HL-60/S4 treated with retinoic acid at 250 ng/mL for 4 days and 3 days (cell line): ENCODE data around the gene ZNF385C.

Experiments used
- in situ Hi-C: fragments of 300-500 bp; cut with MboI; formaldehyde crosslinking; loops from 2 replicates; pipeline ENCODE4 v1.7.0; 2022; ENCODE audit warnings: low sequenced_read_pairs

Gene ZNF385C

GRCh38 chr17:42087042-42087701, 11.1 kb downstream of the ZNF385C start:
- in situ Hi-C loops, result no loop called here

- in situ Hi-C loops, result no loop called here
Measured at GRCh38 chr17:42081516-42082129, 16.6 kb downstream of the ZNF385C start.

- in situ Hi-C loops, result no loop called here
Measured at GRCh38 chr17:42079541-42079940, 18.7 kb downstream of the ZNF385C start.

GRCh38 chr17:42078396-42079043, 19.8 kb downstream of the ZNF385C start:
- in situ Hi-C loops, result no loop called here

- in situ Hi-C loops, result no loop called here
Measured at GRCh38 chr17:42077755-42078154, 20.5 kb downstream of the ZNF385C start.

- in situ Hi-C loops, result no loop called here
Measured at GRCh38 chr17:42076797-42077559, 21.3 kb downstream of the ZNF385C start.

DNA sequence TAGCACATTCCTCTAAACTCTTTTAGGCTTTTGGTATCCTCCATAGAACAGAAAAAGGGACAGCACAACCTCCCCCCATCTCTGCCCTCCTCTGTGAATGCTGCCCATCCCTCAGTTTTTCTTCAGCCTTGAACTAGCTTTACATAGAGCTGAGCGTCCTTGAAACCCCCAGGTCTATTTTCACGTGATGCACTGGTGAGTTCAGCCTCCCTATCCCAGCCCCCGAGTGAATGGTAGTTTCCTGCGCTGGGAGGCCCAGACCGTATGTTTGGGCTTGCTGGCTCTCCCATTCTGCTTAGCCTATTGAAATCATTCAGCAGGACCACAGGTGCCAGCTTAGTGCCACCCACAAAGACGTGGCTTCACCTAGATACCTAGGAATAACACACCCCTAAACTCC, 22.5 kb downstream of the ZNF385C start:
- in situ Hi-C loops, result no loop called here

- in situ Hi-C loops, result no loop called here
Measured at GRCh38 chr17:42072323-42073187, 25.7 kb downstream of the ZNF385C start.

- in situ Hi-C loops, result no loop called here
Measured at GRCh38 chr17:42071810-42072209, 26.5 kb downstream of the ZNF385C start.

DNA sequence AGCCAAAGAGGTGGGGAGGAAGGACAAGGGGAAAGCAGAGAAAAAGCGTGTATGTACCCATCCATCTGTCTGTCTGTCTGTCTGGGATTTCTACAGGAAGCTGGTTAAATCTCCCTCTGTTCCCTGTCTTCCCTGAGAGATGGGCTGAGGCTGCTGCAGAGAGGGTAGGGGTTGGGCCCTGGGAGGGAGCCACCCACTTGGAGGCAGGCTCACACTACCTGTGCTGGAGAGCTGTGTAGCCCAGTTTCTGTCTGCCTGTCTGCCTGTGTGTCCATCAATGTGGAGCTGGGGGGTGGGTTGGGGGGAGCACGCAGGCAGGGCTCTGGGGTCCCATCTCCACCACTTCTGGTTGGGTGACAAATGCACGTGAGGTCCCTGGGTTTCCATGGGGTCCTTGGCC, 29.3 kb downstream of the ZNF385C start:
- in situ Hi-C loops, result no loop called here

DNA sequence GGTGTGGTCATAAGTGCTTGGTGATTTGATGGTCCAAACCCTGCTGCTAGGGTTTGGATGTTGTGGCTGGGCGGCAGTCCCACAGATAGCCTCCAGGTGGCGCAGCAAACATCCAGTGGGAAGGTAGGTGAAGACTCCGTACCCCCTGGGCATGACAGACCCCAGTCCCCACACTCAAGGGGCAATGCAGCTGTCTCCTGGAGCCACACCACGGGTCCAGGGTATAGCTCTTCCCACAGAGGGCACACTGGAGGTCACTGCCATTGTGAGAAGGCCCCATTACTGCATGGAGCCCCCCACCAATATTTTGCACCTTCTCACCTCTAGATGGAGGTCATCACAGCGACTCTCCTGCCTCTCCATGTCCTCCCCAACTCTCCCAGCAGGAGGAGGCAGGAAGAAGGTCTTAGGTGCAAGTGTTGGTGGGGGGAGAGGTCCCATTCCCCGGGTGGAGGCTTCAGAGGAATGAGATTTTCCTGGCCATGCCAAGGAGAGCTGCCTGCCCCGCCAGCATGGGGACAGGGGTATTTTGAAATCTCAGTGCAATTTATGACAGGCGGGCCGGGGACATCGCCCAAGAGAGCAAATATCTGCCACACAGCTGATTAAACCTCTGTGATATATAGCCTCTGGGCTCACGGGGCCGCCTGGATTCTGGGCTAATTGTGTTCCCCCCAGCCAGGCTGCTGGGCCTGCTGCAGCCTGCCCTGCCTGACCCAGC, 30.7 kb downstream of the ZNF385C start:
- in situ Hi-C loops, result no loop called here

DNA sequence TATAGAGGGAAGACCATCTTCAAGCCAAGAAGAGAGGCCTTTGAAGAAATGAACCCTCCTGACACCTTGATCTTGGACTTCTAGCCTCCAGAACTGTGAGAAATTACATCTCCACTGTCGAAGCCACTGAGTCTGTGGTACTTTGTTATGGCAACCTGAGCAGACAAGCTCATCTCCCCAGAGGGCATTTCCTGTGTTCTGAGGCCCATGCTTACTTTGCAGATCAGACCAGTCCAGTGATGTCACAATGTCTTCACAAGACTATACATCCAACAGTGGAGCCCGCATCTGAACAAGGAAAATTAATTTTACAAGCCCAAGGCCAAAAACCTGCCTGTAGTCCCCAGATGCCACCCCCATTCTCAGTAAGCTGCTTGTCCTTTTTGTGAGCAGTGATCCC, 33.1 kb downstream of the ZNF385C start:
- in situ Hi-C loops, result no loop called here

- in situ Hi-C loops, result no loop called here
Measured at GRCh38 chr17:42062681-42063080, 35.6 kb downstream of the ZNF385C start.

DNA sequence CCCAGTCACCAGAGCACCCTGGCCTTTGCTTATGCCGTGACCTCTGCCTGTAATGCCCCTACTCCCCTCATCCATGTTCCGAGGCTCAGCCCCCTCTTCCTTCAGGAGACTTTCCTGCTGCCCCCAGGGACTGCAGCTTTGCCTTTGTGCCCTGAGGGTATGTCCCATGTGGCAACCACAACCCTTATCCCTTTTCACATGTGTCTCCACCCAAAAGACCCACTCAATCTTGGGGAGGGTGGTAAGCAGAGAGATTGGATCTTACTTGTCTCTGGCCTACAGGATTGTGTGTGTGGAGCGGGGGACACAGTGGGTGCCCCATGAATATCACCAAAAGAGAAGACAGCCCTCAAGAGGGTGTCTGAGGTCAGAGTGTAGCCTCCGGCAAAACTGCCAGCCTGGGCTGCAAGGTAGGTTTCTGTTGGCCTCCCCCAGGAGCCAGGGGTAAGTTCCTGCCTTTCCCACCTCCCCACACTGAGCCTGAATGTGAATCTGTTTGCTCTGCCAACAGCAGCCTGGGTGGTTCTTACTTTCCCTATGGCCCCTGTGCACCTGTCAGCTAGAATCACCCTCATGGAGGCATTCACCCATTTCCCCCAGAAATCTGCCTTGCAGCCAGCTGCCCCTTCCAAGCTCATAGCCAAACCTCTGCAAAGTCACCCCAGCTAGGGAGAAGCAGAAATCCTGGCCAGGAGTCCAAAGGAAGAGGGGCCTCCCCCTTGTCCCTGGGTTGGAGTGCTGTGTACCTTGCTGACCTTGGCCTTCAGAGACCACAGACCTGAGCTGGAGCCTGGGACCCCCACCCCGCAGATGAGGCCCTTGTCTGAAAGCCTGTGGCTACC, 36.4 kb downstream of the ZNF385C start:
- in situ Hi-C loops, result no loop called here

DNA sequence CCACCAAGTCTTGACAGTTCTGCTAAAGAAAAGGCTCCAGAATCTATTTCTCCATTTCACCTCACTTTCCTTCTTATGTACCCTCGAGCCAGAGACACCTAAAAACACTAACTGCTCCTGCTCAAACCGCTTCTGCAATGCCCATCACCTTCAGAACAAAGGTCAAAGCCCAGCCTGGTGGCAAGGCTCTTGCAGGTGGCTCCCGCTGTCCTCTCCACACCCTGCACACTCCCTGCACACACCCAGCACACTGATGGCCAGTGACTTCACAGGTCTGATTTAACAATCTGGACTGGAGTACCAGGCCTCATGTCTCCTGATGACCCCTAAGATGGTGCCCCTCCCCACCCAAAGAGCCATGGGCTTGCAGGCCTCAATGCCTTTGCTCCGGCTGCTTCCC, 38.0 kb downstream of the ZNF385C start:
- in situ Hi-C loops, result no loop called here

DNA sequence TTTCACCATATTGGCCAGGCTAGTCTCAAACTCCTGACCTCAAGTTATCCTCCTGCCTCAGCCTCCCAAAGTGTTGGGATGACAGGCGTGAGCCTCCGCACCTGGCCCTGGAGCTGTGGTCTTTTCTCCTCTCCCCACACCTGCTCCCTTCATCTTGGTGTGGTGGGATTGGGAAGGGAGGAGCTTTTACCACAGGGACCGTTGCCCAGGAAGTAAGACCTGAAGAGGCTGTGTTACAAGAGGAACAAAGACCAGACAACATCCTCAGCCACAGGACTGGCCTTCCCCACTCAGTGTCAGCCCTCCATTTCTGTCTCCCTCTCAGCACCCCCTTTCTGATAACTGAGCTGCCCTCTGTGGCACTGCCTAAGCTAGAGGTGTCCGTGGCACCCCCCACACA, 38.5 kb downstream of the ZNF385C start:
- in situ Hi-C loops, result no loop called here

GRCh38 chr17:42058063-42058462, 40.2 kb downstream of the ZNF385C start:
- in situ Hi-C loops, result no loop called here

GRCh38 chr17:42056635-42057034, 41.6 kb downstream of the ZNF385C start:
- in situ Hi-C loops, result no loop called here

GRCh38 chr17:42055496-42055895, 42.8 kb downstream of the ZNF385C start:
- in situ Hi-C loops, result no loop called here
